Forelimb muscle (tissue), 1 donor: ENCODE measurements around the gene NDUFAB1. TPM values are rescaled to one million over a fixed set of nuclear protein-coding genes. Genes with fewer than 3 reads are reported as not detected.
"Not testable (repeated sequence)": the region's sequence is repeated elsewhere in the genome, so short reads cannot be mapped to it uniquely, and the experiment has no call there.

Source experiments
- DNase-seq: peaks from one replicate; pipeline ENCODE4 v3.0.0-alpha.2; 2013; ENCODE audit warnings: low read depth
- polyA plus RNA-seq: library from polyadenylated mRNA; unstranded; fragments of 120-200 nt; gene quantifications from one replicate; pipeline ENCODE4 v1.2.1, GENCODE V29; 2013; ENCODE audit not compliant: insufficient read length

NDUFAB1 gene
- polyA plus RNA-seq, 1 donor, result 88.7 TPM

GRCh38 chr16:23584186-23585076 lies 11.7 kb downstream of the NDUFAB1 start:
- no peak for DNase-seq

GRCh38 chr16:23583271-23583670 lies 12.8 kb downstream of the NDUFAB1 start:
- DNase-seq, result not testable (repeated sequence)

- no peak for DNase-seq
Measured at GRCh38 chr16:23581764-23582163, 14.4 kb downstream of the NDUFAB1 start.

GRCh38 chr16:23580391-23580790 lies 15.7 kb downstream of the NDUFAB1 start:
- no peak for DNase-seq

- DNase-seq, result no peak
Measured at GRCh38 chr16:23579371-23579770, 16.7 kb downstream of the NDUFAB1 start.

GRCh38 chr16:23578101-23578830 lies 17.9 kb downstream of the NDUFAB1 start:
- no peak for DNase-seq

- no peak for DNase-seq
Measured at GRCh38 chr16:23577493-23577892, 18.6 kb downstream of the NDUFAB1 start.

- no peak for DNase-seq
Measured at GRCh38 chr16:23575834-23576233, 20.3 kb downstream of the NDUFAB1 start.

GRCh38 chr16:23573817-23574216 lies 22.3 kb downstream of the NDUFAB1 start:
- DNase-seq, result no peak

GRCh38 chr16:23572394-23572793 lies 23.7 kb downstream of the NDUFAB1 start:
- DNase-seq, result no peak

- no peak for DNase-seq
Measured at GRCh38 chr16:23571895-23572294, 24.2 kb downstream of the NDUFAB1 start.

- no peak for DNase-seq
Measured at GRCh38 chr16:23570992-23571632, 25.0 kb downstream of the NDUFAB1 start.

- no peak for DNase-seq
Measured at GRCh38 chr16:23567602-23568001, 28.5 kb downstream of the NDUFAB1 start.

GRCh38 chr16:23566724-23567123 lies 29.4 kb downstream of the NDUFAB1 start:
- no peak for DNase-seq

GRCh38 chr16:23564575-23565363 lies 31.3 kb downstream of the NDUFAB1 start:
- DNase-seq, result no peak

GRCh38 chr16:23563186-23563585 lies 32.9 kb downstream of the NDUFAB1 start:
- no peak for DNase-seq

- no peak for DNase-seq
Measured at GRCh38 chr16:23562505-23562904, 33.6 kb downstream of the NDUFAB1 start.

- no peak for DNase-seq
Measured at GRCh38 chr16:23561586-23561985, 34.5 kb downstream of the NDUFAB1 start.

GRCh38 chr16:23557779-23558702 lies 38.1 kb downstream of the NDUFAB1 start:
- DNase-seq, result no peak
